CD14-positive monocyte (primary cell): Measurements from ENCODE around the gene SV2A. TPM values are rescaled to one million over a fixed set of nuclear protein-coding genes. Genes with fewer than 3 reads are reported as not detected.
A peak's percentile ranks its signal among the peaks of the same experiment; 100 is the strongest.
"Not testable (repeated sequence)": the region's sequence is repeated elsewhere in the genome, so short reads cannot be mapped to it uniquely, and the experiment has no call there.

Experiments
- DNase-seq, 3 donors: peaks; one replicate each; pipeline ENCODE4 v3.0.0-alpha.2; 2011 to 2022
- H2AFZ ChIP-seq: 2 replicates; pipeline ENCODE4 v1.6.0; 2012; ENCODE audit warnings: mild to moderate bottlenecking, low read depth, low read length, inconsistent platforms; ENCODE audit not compliant: insufficient read depth, poor library complexity, severe bottlenecking
- H3K27ac ChIP-seq, 2 donors: 1 replicate in 1 of 2; 2 replicates in 1 of 2; pipeline ENCODE4 v1.5.1; 2012 to 2013; ENCODE audit warnings: low read length in 2 of 2, control low read depth in 1 of 2, inconsistent platforms in 1 of 2, low read depth in 1 of 2, mild to moderate bottlenecking in 1 of 2
- H3K27me3 ChIP-seq, 2 donors: one replicate each; pipeline versions ENCODE4 v1.6.0 to v1.6.1; 2011 to 2013; ENCODE audit warnings: low read length in 2 of 2; ENCODE audit not compliant: control insufficient read depth in 2 of 2, insufficient read depth in 2 of 2
- H3K36me3 ChIP-seq, 2 donors: replicated peaks in 1 of 2; 1 replicate in 1 of 2; 2 replicates in 1 of 2; pipeline versions ENCODE4 v1.5.1 to v1.6.1; 2012 to 2013; ENCODE audit warnings: low read length in 2 of 2, control low read depth in 1 of 2, inconsistent platforms in 1 of 2, mild to moderate bottlenecking in 1 of 2; ENCODE audit not compliant: insufficient read depth in 2 of 2, control insufficient read depth in 1 of 2
- H3K4me1 ChIP-seq, 2 donors: 1 replicate in 1 of 2; 2 replicates in 1 of 2; pipeline versions ENCODE4 v1.5.1 to v1.6.1; 2012 to 2013; ENCODE audit warnings: low read length in 2 of 2, control low read depth in 1 of 2, inconsistent platforms in 1 of 2, mild to moderate bottlenecking in 1 of 2, moderate library complexity in 1 of 2; ENCODE audit not compliant: insufficient read depth in 2 of 2, control insufficient read depth in 1 of 2
- H3K4me2 ChIP-seq: replicated peaks from 2 replicates; pipeline ENCODE3; 2012; ENCODE audit warnings: low read length, moderate library complexity, mild to moderate bottlenecking; ENCODE audit not compliant: poor library complexity, severe bottlenecking; ENCODE audit errors: extremely low read depth
- H3K4me3 ChIP-seq, 3 experiments: fragments of 200-600 bp in 1 of 3; sonication (generic) in 1 of 3; replicated peaks in 1 of 3; 1 replicate in 2 of 3; 2 replicates in 1 of 3; pipeline ENCODE4 v1.5.1; 2011 to 2013; ENCODE audit warnings: low read length in 3 of 3, mild to moderate bottlenecking in 3 of 3, control low read depth in 2 of 3, low read depth in 2 of 3, inconsistent platforms in 1 of 3, moderate library complexity in 1 of 3
- H3K79me2 ChIP-seq: 2 replicates; pipeline ENCODE4 v1.6.0; 2012; ENCODE audit warnings: mild to moderate bottlenecking, control low read depth, inconsistent platforms, low read length, moderate library complexity; ENCODE audit not compliant: insufficient read depth
- H3K9ac ChIP-seq: 2 replicates; pipeline ENCODE4 v1.6.0; 2017; ENCODE audit warnings: low read length, mild to moderate bottlenecking; ENCODE audit not compliant: insufficient read depth, poor library complexity, severe bottlenecking
- H3K9me3 ChIP-seq, 2 donors: replicated peaks in 1 of 2; 1 replicate in 1 of 2; 2 replicates in 1 of 2; pipeline versions ENCODE4 v1.5.1 to v1.6.1; 2012 to 2013; ENCODE audit warnings: low read length in 2 of 2, control low read depth in 1 of 2; ENCODE audit not compliant: control insufficient read depth in 1 of 2, insufficient read depth in 1 of 2
- H4K20me1 ChIP-seq: 2 replicates; pipeline ENCODE4 v1.6.0; 2012; ENCODE audit warnings: mild to moderate bottlenecking, low read length, control low read depth, moderate library complexity; ENCODE audit not compliant: insufficient read depth
- H3K27ac Mint-ChIP-seq, 7 donors: one replicate each; pipeline ENCODE4 v1.8.0; 2020; ENCODE audit warnings: mild to moderate bottlenecking in 7 of 7, mixed read lengths in 7 of 7, moderate library complexity in 6 of 7, inconsistent platforms in 2 of 7
- H3K27me3 Mint-ChIP-seq, 3 donors: one replicate each; pipeline ENCODE4 v1.8.0; 2021 to 2022; ENCODE audit warnings: low read depth in 3 of 3, mild to moderate bottlenecking in 3 of 3, mixed read lengths in 3 of 3, moderate library complexity in 3 of 3, inconsistent platforms in 1 of 3
- H3K36me3 Mint-ChIP-seq, 2 donors: one replicate each; pipeline ENCODE4 v1.8.0; 2020; ENCODE audit warnings: mixed read lengths in 2 of 2, inconsistent platforms in 1 of 2, mild to moderate bottlenecking in 1 of 2
- H3K4me1 Mint-ChIP-seq: one replicate; pipeline ENCODE4 v1.8.0; 2020; ENCODE audit warnings: mild to moderate bottlenecking, mixed read lengths
- H3K4me3 Mint-ChIP-seq, 2 donors: one replicate each; pipeline ENCODE4 v1.8.0; 2020; ENCODE audit warnings: mild to moderate bottlenecking in 2 of 2, mixed read lengths in 2 of 2, moderate library complexity in 1 of 2
- H3K9me3 Mint-ChIP-seq, 7 donors: one replicate each; pipeline ENCODE4 v1.8.0; 2020 to 2022; ENCODE audit warnings: mixed read lengths in 7 of 7, mild to moderate bottlenecking in 6 of 7, moderate library complexity in 6 of 7, inconsistent platforms in 2 of 7
- WGBS: methylation state at CpG from one replicate; pipeline ENCODE4 v1.1.5; 2013; ENCODE audit warnings: missing lambda C conversion rate; ENCODE audit not compliant: insufficient coverage; 5-methylcytosine and 5-hydroxymethylcytosine counted together
- intact Hi-C, 2 donors: fragments of 100-400 bp; cut with micrococcal nuclease; formaldehyde crosslinking; loops; one replicate each; pipeline versions ENCODE4 v1.15.0 to v1.15.1; 2023
- polyA plus RNA-seq, 3 donors: library from polyadenylated mRNA; depleted of rRNA in 1 of 3; unstranded in 2 of 3; stranded (reverse) in 1 of 3; fragments of 300-500 nt in 2 of 3; fragments of >200 nt in 1 of 3; fragmentation: Illumina TruSeq in 2 of 3; gene quantifications; 1 replicate in 2 of 3; 2 replicates in 1 of 3; pipeline ENCODE4 v1.2.3, GENCODE V29; 2012 to 2021
- TF ChIP-seq, protein P1 (sequence below): fragments of 200-600 bp; IDR thresholded peaks from one replicate; pipeline ENCODE4 v1.8.0; 2022; ENCODE audit warnings: antibody characterized with exemption, mild to moderate bottlenecking

The SV2A gene
- polyA plus RNA-seq, 3 donors: 0.07 to 0.17 (median 0.14) TPM

- Histone ChIP-seq H2AFZ (no peak overlapping the region), H3K27me3 (no peaks in the 10 kb centered on the region), H3K36me3 (no peaks in the 10 kb centered on the region), H3K27ac (peak overlapping the region; percentile 96 to 97), H3K9ac (peak overlapping the region; percentile 86), H3K9me3 (no peaks in the 10 kb centered on the region), H3K4me2 (peak overlapping the region; percentile 78), H3K4me3 (peak overlapping the region; percentile 59 to 99 (median 79)), H3K79me2 (peaks cover 13% of the 10 kb centered on the region), H3K4me1 (peaks cover 32 to 39% of the 10 kb centered on the region in 2 donors), H4K20me1 (peaks cover 43% of the 10 kb centered on the region)
- WGBS: under 1% methylated on average over 57 of the region's 62 CpGs
- Mint-ChIP-seq H3K27ac (no peak overlapping the region), H3K27me3 (peaks cover 0 to 2% (median 0%) of the 10 kb centered on the region in 3 donors), H3K36me3 (peaks cover 0 to 3% of the 10 kb centered on the region in 2 donors), H3K9me3 (peaks cover 0 to 3% (median 0%) of the 10 kb centered on the region in 7 donors), H3K4me3 (no peak overlapping the region), H3K4me1 (peaks cover 7% of the 10 kb centered on the region)
- intact Hi-C loops: loop anchor here in 1 of 2 donors (2.0 kb wide), 1 partner anchor 42 kb away; no protein-coding TSS in a partner anchor
- DNase-seq: peak; percentile 97 to 99 (median 98)
- TF ChIP-seq, protein P1, sequence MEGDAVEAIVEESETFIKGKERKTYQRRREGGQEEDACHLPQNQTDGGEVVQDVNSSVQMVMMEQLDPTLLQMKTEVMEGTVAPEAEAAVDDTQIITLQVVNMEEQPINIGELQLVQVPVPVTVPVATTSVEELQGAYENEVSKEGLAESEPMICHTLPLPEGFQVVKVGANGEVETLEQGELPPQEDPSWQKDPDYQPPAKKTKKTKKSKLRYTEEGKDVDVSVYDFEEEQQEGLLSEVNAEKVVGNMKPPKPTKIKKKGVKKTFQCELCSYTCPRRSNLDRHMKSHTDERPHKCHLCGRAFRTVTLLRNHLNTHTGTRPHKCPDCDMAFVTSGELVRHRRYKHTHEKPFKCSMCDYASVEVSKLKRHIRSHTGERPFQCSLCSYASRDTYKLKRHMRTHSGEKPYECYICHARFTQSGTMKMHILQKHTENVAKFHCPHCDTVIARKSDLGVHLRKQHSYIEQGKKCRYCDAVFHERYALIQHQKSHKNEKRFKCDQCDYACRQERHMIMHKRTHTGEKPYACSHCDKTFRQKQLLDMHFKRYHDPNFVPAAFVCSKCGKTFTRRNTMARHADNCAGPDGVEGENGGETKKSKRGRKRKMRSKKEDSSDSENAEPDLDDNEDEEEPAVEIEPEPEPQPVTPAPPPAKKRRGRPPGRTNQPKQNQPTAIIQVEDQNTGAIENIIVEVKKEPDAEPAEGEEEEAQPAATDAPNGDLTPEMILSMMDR: no peak
Observed at GRCh38 chr1:149886396-149887195, 31.0 kb downstream of the SV2A start.

DNA sequence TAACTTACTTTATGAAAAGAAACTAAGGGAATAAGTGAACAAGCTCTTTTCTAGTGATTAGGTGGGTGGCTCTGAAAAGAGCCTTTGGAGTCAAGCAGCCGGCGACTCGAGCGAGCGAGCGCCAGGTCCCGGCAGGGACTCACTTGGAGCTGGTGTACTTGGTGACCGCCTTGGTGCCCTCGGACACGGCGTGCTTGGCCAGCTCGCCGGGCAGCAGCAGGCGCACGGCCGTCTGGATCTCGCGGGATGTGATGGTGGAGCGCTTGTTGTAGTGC is 31.6 kb downstream of the SV2A start:
- not testable (repeated sequence) for H3K4me1 Mint-ChIP-seq, H3K4me3 Mint-ChIP-seq, H3K9me3 Mint-ChIP-seq, H3K27ac Mint-ChIP-seq, H3K36me3 Mint-ChIP-seq, H3K27me3 Mint-ChIP-seq, H3K9me3 ChIP-seq, H3K27me3 ChIP-seq, H2AFZ ChIP-seq, H3K36me3 ChIP-seq
- H3K4me2 ChIP-seq: peak overlapping the region; percentile 78
- peak overlapping the region; percentile 59 to 99 (median 79) for H3K4me3 ChIP-seq
- 2% methylated on average over 9 of the region's 19 CpGs for WGBS
- DNase-seq: peak in 1 of 3 donors; percentile 25
- peaks cover 43% of the 10 kb centered on the region for H4K20me1 ChIP-seq
- peaks cover 32 to 39% of the 10 kb centered on the region in 2 donors for H3K4me1 ChIP-seq
- peak overlapping the region; percentile 96 to 97 for H3K27ac ChIP-seq
- intact Hi-C loops: loop anchor here in 1 of 2 donors (2.0 kb wide), 1 partner anchor 43 kb away; no protein-coding TSS in a partner anchor
- H3K79me2 ChIP-seq: peaks cover 13% of the 10 kb centered on the region
- H3K9ac ChIP-seq: peak overlapping the region; percentile 86
